ENCODE data around the gene CARD8. TPM values are rescaled to one million over a fixed set of nuclear protein-coding genes. Genes with fewer than 3 reads are reported as not detected.
"Not testable (repeated sequence)": the region's sequence is repeated elsewhere in the genome, so short reads cannot be mapped to it uniquely, and the experiment has no call there.

CARD8 gene
- total RNA-seq, 1 donor from 2014 or later: 21.7 TPM

GRCh38 chr19:48260359-48260714, 4.6 kb upstream of the CARD8 start:
- not testable (repeated sequence) for DNase-seq

GRCh38 chr19:48258992-48259391, 3.3 kb upstream of the CARD8 start:
- not testable (repeated sequence) for DNase-seq

- no peak for DNase-seq
Observed at GRCh38 chr19:48258350-48258749, 2.6 kb upstream of the CARD8 start.

DNA sequence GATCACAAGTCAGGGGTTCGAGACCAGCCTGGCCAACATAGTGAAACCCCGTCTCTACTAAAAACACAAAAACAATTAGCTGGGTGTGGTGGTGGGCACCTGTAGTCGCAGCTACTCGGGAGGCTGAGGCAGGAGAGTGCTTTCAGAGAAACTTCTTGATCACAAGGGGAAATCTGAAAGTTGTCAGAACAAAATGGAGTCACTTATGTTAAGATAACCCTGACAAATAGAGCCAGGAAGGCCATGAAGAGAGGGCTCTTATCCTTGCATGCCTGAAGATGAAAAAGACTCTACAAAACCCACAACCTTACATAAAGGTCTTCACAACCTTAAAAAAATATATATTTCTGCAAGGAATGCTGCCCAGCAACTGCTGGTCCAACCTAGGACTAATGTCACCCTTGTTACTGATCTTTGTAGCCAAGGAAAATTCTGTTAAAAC, 1.2 kb downstream of the CARD8 start:
- no peak for DNase-seq

DNA sequence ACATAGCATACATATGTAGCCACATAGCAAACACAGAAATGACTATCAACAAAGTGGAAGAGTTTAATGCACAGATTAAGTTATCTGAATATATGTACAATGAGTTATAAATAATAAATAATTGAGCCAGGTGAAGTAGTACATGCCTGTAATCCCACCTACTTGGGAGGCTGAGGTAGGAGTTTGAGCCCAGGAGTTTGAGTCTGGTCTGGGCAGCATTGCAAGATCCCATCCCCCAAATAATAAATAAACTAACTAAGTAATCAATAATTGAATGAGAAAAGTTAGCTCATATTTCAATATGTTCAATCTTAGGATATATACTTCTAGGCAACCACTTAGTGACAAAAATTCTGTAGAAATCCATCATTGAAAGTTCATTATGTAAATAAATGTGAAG, 1.7 kb downstream of the CARD8 start:
- DNase-seq: no peak

- no peak for DNase-seq
Observed at GRCh38 chr19:48252609-48253008, 3.1 kb downstream of the CARD8 start.

- no peak for DNase-seq
Observed at GRCh38 chr19:48250290-48251025, 5.3 kb downstream of the CARD8 start.

DNA sequence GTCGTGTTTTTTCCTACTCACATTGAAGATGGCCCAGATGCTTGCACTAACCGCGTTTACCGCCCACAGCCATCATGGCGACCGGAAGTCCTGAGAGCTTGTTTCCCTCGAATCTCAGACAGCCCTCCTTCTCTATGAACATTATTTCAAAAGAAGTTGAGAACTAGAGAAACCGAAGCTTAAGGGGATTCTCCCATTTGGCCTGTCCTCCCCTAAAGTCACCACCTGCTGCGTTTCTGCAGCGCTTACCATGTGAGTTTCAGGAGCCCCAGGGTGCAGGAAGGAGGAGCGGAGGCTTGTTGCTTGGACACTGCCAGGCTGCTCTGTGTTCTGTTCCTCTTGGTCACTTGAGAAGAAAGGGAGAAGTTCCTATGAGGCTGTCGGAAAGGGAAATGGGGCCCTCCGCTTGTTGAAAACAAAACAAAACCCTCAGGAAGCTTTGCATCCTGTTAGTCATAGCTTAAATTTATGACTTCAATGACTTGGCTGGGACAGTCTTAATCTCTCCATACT, 6.2 kb downstream of the CARD8 start:
- no peak for DNase-seq

DNA sequence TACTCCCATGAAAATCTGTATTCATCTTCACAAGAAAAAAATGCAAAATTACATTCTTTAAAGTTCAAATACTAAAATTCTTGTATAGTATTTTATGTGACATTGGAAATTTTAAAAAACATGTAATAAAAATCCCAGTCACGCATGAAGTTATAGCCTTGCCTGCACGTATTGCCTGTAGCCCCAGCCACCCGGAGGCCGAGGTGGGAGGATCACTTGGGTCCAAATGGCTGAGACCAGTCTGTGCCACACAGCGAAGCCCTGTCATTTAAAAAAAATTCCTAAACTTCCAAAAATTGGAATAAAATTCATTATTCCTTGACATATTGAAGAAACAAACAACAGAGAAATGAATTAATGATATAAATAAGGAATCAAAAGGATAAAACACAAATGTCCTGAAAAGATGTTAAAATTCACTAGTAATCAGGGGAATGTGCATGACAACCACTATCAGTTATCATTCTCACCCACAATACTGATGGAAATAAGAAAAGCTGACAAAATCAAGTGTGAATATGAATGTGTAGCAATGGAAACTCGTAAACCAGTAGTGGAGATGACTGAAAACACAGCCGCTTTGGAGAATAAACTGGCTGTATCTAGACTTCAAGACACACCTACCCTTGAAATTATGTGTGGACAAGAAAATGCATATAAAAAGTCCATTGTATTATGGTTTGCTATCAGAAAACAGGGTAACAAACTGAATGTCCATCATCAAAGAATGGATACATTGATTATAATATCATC, 7.5 kb downstream of the CARD8 start:
- no peak for DNase-seq

DNA sequence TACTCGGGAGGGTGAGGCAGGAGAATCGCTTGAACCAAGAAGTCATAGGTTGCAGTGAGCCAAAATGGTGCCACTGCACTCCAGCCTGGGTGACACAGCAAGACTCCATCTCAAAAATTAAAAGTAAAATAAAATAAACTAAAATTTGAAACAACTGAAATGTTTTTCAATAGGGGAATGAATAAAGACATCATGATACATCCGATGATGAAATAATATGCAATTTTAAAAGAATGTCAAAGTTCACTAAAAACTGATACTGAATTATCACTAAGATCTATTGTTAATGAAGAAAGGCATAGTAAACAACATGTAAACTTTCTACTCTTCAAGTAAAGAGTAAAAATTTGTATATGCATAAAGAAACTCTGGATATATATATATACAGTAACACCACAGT, 8.5 kb downstream of the CARD8 start:
- DNase-seq: no peak

DNA sequence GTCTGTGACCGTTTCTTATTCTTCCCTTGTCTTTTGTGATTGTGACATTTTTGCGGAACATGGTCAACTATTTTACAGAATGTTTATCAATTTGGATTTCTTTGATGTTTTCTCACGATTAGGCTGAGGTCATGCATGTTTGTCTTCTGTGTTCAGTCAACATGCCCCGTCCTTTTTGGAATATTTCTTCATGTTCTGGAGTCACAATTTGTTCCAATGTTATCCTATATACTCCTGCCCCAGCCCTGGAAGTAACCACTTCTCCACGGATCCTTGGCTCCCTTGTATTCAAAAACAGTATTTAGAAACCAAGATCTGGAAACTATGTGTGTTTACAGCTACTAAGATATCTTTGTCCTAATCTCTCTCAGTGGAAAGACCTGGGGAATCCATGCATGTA, 9.6 kb downstream of the CARD8 start:
- DNase-seq: no peak

GRCh38 chr19:48244281-48244680, 11.4 kb downstream of the CARD8 start:
- DNase-seq: no peak

DNA sequence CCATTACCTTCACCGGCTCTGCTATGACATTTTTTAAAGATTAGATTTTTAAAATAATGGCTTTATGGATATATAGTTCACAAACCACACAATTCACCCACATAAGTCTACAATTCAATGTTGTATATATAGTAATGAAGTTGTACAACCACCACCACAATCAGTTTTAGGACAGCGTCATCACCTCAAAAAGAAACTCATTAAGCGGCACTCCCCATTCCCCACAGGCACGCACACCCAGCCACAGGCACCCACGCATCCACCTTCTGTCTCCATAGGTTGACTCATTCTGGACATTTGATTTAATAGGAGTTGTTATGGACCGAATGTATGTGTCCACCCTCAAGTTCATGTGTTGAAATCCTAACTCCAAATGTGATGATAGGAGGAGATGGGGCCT, 13.9 kb downstream of the CARD8 start:
- not testable (repeated sequence) for DNase-seq

GRCh38 chr19:48239582-48240141, 16.1 kb downstream of the CARD8 start:
- no peak for DNase-seq

DNA sequence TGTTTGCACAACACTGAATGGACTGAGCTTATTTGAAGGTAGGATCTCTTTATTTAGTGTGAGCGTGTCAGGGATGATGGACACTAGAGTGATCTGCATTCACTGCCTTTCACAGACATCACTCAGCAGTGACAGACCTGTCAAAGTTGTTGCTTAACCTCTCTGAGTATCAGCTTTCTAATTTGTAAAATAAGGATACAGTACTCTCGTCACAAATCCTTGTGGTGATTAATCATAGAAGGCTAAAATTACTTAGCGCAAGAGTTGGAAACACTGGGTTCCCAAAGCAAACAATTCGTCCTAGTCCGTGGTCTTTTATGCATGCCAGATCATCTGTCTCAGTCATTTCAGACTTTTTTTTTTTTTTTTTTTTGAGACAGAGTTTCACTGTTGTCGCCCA, 16.6 kb downstream of the CARD8 start:
- DNase-seq: no peak

- DNase-seq: no peak
Observed at GRCh38 chr19:48237057-48237456, 18.7 kb downstream of the CARD8 start.

DNA sequence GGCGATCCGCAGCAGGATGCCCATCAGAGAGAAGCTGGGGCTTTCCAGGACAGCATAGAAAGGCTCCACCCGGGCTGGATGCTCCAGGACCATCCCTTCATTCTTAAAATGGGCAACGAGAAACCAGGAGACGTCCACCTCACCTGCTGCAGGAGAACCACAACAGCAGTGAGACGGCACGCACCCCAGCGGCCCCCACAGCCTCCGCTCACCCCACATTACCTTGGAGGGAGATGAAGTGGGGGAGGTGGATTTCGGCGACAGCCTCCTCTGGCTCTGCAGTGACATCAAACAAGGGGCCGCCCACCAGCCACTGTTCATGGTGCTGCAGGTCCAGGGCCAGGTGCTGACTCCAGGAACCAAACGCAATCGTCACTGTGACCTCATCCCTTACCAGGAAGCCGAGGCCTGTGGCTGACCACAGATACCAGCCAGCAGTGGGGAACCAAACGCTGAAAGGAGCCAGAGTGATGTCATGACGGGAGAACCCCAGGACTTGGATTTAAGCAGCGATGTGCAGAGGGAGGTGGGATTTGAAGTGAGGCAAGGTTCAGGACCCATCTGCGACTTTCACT, 25.1 kb downstream of the CARD8 start:
- DNase-seq: no peak

DNA sequence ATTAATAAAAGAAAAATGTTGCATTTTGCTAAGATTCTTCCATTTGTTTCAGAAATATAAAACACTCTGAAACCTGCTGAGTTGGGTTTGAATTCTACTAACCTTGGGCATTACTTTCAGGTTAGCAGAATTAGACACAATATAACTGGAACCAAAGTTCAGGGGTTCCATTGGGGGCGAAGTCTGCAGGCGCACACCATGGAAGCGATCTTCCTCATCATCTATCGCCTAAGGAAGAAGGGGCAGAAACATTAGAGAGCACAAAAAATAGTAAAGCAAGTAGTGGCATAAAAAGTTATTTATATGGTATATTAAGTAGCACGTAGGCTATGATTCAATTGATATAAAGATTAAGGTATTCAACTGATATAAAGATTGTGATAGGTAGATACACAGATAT, 34.1 kb downstream of the CARD8 start:
- DNase-seq: no peak

DNA sequence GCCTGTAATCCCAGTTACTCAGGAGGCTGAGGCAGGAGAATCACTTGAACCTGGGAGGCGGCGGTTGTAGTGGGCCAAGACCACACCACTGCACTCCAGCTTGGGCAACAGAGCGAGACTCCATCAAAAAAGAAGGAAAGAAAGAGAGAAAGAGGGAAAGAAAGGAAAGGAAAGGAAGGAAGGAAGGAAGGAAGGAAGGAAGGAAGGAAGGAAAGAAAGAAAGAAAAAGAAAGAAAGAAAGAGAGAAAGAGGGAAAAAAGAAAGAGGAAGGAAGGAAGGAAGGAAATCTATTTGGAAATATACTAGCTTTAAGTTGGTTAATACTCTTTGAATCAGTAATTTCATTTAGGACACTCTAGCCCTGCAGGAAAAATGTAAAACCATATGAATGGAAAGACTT, 34.9 kb downstream of the CARD8 start:
- not testable (repeated sequence) for DNase-seq

- no peak for DNase-seq
Observed at GRCh38 chr19:48218997-48219396, 36.7 kb downstream of the CARD8 start.

DNA sequence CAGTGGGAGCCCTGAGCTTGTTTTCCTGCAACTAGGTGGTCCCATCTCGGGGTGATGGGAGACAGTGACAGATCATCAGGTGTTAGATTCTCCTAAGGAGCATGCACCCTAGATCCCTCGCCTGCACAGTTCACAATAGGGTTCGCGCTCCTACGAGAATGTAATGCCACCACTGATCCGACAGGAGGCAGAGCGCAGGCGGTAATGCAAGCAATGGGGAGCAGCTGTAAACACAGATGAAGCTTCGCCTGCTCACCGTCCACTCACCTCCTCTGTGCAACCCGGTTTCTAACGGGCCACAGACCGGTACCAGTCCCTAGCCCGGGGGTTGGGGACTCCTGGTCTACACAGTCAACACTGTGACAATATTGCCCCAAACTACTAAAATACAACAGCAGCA, 38.8 kb downstream of the CARD8 start:
- no peak for DNase-seq

DNA sequence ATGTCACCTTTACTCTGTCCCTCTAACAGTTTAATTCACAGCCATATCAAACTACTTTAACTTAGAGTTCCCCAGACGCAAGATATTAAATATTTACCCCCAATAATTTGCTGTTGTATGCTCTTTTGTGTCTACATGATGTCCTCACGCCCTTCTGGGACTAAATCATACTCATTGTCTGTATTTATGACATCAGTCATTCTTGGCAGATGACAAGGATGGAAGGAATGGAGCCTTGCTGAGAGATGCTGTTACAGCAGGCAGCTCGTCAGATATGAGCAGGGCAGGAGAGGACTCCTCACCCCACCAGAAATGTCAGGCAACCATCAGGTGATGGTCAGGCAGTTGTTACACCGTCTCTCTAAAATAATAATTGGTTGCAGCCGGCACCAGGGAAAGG, 41.8 kb downstream of the CARD8 start:
- DNase-seq: no peak

GRCh38 chr19:48210005-48210404, 45.7 kb downstream of the CARD8 start:
- DNase-seq: no peak
